ENCODE measurements around the gene ZNF582. TPM values are rescaled to one million over a fixed set of nuclear protein-coding genes. Genes with fewer than 3 reads are reported as not detected.

The ZNF582 gene
- total RNA-seq, 1 experiment from 2014 or later = not detected

DNA sequence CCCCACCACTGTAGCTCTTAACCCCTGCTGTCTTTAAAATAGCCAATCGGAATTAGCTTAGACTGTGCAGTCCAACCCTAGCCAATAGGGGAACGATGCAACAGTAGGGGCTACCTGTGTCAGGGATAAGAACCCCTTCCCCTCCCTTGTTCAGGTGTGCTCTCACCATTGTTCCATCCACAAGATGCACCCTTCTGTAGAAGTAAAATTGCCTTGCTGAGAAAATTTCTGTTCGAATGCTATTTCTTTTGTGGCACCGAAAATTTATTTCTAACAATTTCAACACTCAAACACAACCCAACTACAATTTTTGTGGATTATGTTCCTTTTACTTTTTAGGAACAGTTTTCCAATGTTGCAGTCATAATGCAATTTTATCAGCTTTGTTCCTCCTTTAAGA lies 7.2 kb upstream of the ZNF582 start:
- TF ChIP-seq, protein P1, sequence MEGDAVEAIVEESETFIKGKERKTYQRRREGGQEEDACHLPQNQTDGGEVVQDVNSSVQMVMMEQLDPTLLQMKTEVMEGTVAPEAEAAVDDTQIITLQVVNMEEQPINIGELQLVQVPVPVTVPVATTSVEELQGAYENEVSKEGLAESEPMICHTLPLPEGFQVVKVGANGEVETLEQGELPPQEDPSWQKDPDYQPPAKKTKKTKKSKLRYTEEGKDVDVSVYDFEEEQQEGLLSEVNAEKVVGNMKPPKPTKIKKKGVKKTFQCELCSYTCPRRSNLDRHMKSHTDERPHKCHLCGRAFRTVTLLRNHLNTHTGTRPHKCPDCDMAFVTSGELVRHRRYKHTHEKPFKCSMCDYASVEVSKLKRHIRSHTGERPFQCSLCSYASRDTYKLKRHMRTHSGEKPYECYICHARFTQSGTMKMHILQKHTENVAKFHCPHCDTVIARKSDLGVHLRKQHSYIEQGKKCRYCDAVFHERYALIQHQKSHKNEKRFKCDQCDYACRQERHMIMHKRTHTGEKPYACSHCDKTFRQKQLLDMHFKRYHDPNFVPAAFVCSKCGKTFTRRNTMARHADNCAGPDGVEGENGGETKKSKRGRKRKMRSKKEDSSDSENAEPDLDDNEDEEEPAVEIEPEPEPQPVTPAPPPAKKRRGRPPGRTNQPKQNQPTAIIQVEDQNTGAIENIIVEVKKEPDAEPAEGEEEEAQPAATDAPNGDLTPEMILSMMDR (conservative IDR thresholded peaks at IDR 0.05; ENCODE audit: low read depth, low read length) = no peak
- TF ChIP-seq EZH2 (IDR thresholded peaks at IDR 0.05; ENCODE audit: low read length, unreplicated experiment) (no peak), EZH2phosphoT487 (IDR thresholded peaks at IDR 0.05; ENCODE audit: borderline replicate concordance, low read length) (no peak)
- no peaks in the 10 kb centered on the region for H3K79me2 ChIP-seq (ENCODE audit: low read length)
- H4K20me1 ChIP-seq (ENCODE audit: low read length) = no peaks in the 10 kb centered on the region
- no peaks in the 10 kb centered on the region for H3K36me3 ChIP-seq (ENCODE audit: low read depth, low read length)
- no peaks in the 10 kb centered on the region for H3F3A ChIP-seq (ENCODE audit: low read length, unreplicated experiment)
- DNase-seq (no peak), ATAC-seq (no peak)
- no peaks in the 10 kb centered on the region for H3K27me3 ChIP-seq (ENCODE audit: low read length)
- H2AFZ ChIP-seq (ENCODE audit: low read length) = no peak overlapping the region
- ChIA-PET POLR2A (ENCODE audit: unreplicated experiment) (no interaction called here), CTCF (no interaction called here)
- H3K9ac ChIP-seq (ENCODE audit: low read length) = no peak overlapping the region
- intact Hi-C loops (cut with micrococcal nuclease) = no loop called here
- no peak overlapping the region for H3K4me3 ChIP-seq (ENCODE audit: low read length)
- no peak overlapping the region for H3K27ac ChIP-seq (ENCODE audit: low read length)
- H3K4me1 ChIP-seq (ENCODE audit: insufficient read depth, low read length) = no peaks in the 10 kb centered on the region
- no TSS peak for BruUV-seq (replicated peaks)
- H3K4me2 ChIP-seq (ENCODE audit: low read length) = no peak overlapping the region
- H3K9me3 ChIP-seq (ENCODE audit: low read length) = peaks cover 52% of the 10 kb centered on the region
- H3K9me2 ChIP-seq (replicated peaks; ENCODE audit: low read length) = no peaks in the 10 kb centered on the region

DNA sequence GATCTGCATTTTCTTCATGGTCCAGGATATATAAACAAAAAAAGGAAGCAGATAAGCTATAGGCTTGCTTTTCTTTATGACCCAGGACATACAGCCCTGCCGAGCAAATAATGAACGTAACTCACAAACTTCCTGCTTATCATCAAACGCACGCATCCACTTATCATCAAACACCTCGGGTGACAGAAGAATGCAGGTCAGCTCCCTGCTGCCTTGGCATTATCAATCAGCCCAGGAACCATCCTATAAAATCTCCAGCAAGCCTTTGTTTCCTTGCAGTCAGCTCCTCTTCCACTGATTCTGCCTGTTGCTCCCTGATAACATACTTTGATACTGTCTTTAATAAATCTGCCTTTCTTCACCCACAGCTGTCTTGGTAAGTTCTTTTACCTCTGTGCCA lies 5.5 kb upstream of the ZNF582 start:
- no peaks in the 10 kb centered on the region for H3K36me3 ChIP-seq (ENCODE audit: low read depth, low read length)
- DNase-seq (no peak), ATAC-seq (no peak)
- H3K27ac ChIP-seq (ENCODE audit: low read length) = no peak overlapping the region
- TF ChIP-seq EZH2phosphoT487 (IDR thresholded peaks at IDR 0.05; ENCODE audit: borderline replicate concordance, low read length) (no peak), EZH2 (IDR thresholded peaks at IDR 0.05; ENCODE audit: low read length, unreplicated experiment) (no peak)
- TF ChIP-seq, protein P1 (conservative IDR thresholded peaks at IDR 0.05; ENCODE audit: low read depth, low read length) = no peak
- no peaks in the 10 kb centered on the region for H4K20me1 ChIP-seq (ENCODE audit: low read length)
- H3K4me3 ChIP-seq (ENCODE audit: low read length) = no peak overlapping the region
- BruUV-seq (replicated peaks) = no TSS peak
- no peak overlapping the region for H2AFZ ChIP-seq (ENCODE audit: low read length)
- H3K4me2 ChIP-seq (ENCODE audit: low read length) = no peak overlapping the region
- peaks cover 47% of the 10 kb centered on the region for H3K9me3 ChIP-seq (ENCODE audit: low read length)
- ChIA-PET POLR2A (ENCODE audit: unreplicated experiment) (no interaction called here), CTCF (no interaction called here)
- no peaks in the 10 kb centered on the region for H3K9me2 ChIP-seq (replicated peaks; ENCODE audit: low read length)
- no peaks in the 10 kb centered on the region for H3K27me3 ChIP-seq (ENCODE audit: low read length)
- no peaks in the 10 kb centered on the region for H3K4me1 ChIP-seq (ENCODE audit: insufficient read depth, low read length)
- no peak overlapping the region for H3K9ac ChIP-seq (ENCODE audit: low read length)
- no peaks in the 10 kb centered on the region for H3K79me2 ChIP-seq (ENCODE audit: low read length)
- intact Hi-C loops (cut with micrococcal nuclease) = no loop called here
- no peaks in the 10 kb centered on the region for H3F3A ChIP-seq (ENCODE audit: low read length, unreplicated experiment)

DNA sequence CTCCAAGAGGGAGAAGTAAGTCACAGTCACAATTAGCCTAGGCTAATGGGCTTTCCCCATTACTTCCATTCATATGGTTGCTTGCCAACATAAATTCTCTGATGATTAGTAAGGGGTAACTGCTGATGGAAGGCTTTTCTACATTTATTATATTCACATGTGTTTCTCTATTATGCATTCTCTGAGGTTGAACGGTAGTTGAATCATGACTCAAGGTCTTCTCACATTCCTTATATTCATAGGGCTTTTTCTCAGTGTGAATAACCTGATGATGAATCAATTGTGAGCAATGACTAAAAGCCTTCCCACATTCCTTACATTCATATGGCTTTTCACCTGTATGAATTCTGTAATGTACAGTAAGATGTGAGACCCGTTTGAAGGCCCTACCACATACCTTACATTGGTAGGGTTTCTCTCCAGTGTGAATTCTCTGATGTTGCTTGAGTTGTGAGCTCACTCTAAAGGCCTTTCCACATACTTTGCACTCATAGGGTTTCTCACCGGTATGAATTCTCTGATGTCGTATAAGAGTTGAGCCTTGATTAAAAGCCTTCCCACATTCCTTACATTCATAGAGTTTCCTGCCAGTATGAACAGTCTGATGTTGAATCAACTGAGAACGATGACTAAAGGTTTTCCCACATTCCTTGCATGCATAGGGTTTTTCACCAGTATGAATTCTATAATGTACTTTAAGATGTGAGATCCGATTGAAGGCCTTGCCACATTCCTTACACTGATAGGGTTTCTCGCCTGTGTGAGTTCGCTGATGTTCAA lies 9.3 kb downstream of the ZNF582 start:
- Histone ChIP-seq H3F3A (ENCODE audit: low read length, unreplicated experiment) (no peaks in the 10 kb centered on the region), H3K27ac (ENCODE audit: low read length) (no peak overlapping the region), H4K20me1 (ENCODE audit: low read length) (no peaks in the 10 kb centered on the region), H3K9ac (ENCODE audit: low read length) (no peak overlapping the region), H3K4me3 (ENCODE audit: low read length) (no peak overlapping the region), H3K9me3 (ENCODE audit: low read length) (peaks cover 69% of the 10 kb centered on the region), H3K79me2 (ENCODE audit: low read length) (no peaks in the 10 kb centered on the region), H3K4me2 (ENCODE audit: low read length) (no peak overlapping the region), H3K27me3 (ENCODE audit: low read length) (no peaks in the 10 kb centered on the region), H3K9me2 (replicated peaks; ENCODE audit: low read length) (no peaks in the 10 kb centered on the region), H3K4me1 (ENCODE audit: insufficient read depth, low read length) (no peaks in the 10 kb centered on the region), H3K36me3 (ENCODE audit: low read depth, low read length) (no peaks in the 10 kb centered on the region), H2AFZ (ENCODE audit: low read length) (no peak overlapping the region)
- TF ChIP-seq EZH2phosphoT487 (IDR thresholded peaks at IDR 0.05; ENCODE audit: borderline replicate concordance, low read length) (no peak), EZH2 (IDR thresholded peaks at IDR 0.05; ENCODE audit: low read length, unreplicated experiment) (no peak)
- TF ChIP-seq, protein P1 (conservative IDR thresholded peaks at IDR 0.05; ENCODE audit: low read depth, low read length) = no peak
- CTCF ChIA-PET = no interaction called here
- BruUV-seq (replicated peaks) = no TSS peak
- DNase-seq (peak; percentile 48), ATAC-seq (no peak)
- POLR2A ChIA-PET (ENCODE audit: unreplicated experiment) = no interaction called here
- intact Hi-C loops (cut with micrococcal nuclease) = no loop called here
